Mesendoderm (in vitro differentiated cells): ENCODE data around the gene LPXN.
A peak's percentile ranks its signal among the peaks of the same experiment; 100 is the strongest.

ENCODE experiments used
- DNase-seq: peaks from one replicate; pipeline ENCODE4 v3.0.0; 2013
- H2AK5ac ChIP-seq: 2 replicates; pipeline ENCODE4 v1.6.1; 2013; ENCODE audit warnings: low read length, inconsistent platforms
- H2BK120ac ChIP-seq: 2 replicates; pipeline ENCODE4 v1.6.1; 2013; ENCODE audit warnings: low read depth, mild to moderate bottlenecking, low read length, moderate library complexity, mixed read lengths
- H2BK15ac ChIP-seq: replicated peaks from 2 replicates; pipeline ENCODE4 v1.6.1; 2013; ENCODE audit warnings: low read depth, mild to moderate bottlenecking, moderate library complexity
- H2BK5ac ChIP-seq: 2 replicates; pipeline ENCODE4 v1.6.1; 2013; ENCODE audit warnings: low read length, inconsistent platforms
- H3K18ac ChIP-seq: 2 replicates; pipeline ENCODE4 v1.6.1; 2013; ENCODE audit warnings: mild to moderate bottlenecking, low read length, mixed read lengths
- H3K23ac ChIP-seq: one replicate; pipeline ENCODE4 v1.6.1; 2013; ENCODE audit warnings: low read length
- H3K27ac ChIP-seq: 2 replicates; pipeline ENCODE4 v1.5.1; 2013; ENCODE audit warnings: low read depth, mild to moderate bottlenecking, inconsistent platforms, low read length, moderate library complexity
- H3K27me3 ChIP-seq: 2 replicates; pipeline ENCODE4 v1.6.1; 2013; ENCODE audit warnings: low read length, control low read depth, mild to moderate bottlenecking, inconsistent platforms; ENCODE audit not compliant: insufficient read depth, poor library complexity
- H3K36me3 ChIP-seq: 2 replicates; pipeline ENCODE4 v1.6.1; 2013; ENCODE audit warnings: low read length, inconsistent platforms; ENCODE audit not compliant: control insufficient read depth, insufficient read depth
- H3K4ac ChIP-seq: one replicate; pipeline ENCODE4 v1.6.1; 2013; ENCODE audit warnings: low read depth, mild to moderate bottlenecking, low read length, moderate library complexity
- H3K4me1 ChIP-seq: 2 replicates; pipeline ENCODE4 v1.6.1; 2013; ENCODE audit warnings: low read depth, low read length, inconsistent platforms; ENCODE audit not compliant: control insufficient read depth
- H3K4me2 ChIP-seq: 2 replicates; pipeline ENCODE4 v1.6.1; 2013; ENCODE audit warnings: low read length
- H3K4me3 ChIP-seq: 2 replicates; pipeline ENCODE4 v1.5.1; 2013; ENCODE audit warnings: mild to moderate bottlenecking, low read length
- H3K56ac ChIP-seq: one replicate; pipeline ENCODE4 v1.6.1; 2013; ENCODE audit warnings: low read length
- H3K79me1 ChIP-seq: 2 replicates; pipeline ENCODE4 v1.6.1; 2013; ENCODE audit warnings: low read length, inconsistent platforms
- H3K79me2 ChIP-seq: 2 replicates; pipeline ENCODE4 v1.6.1; 2013; ENCODE audit warnings: mild to moderate bottlenecking, low read length; ENCODE audit not compliant: control insufficient read depth, insufficient read depth
- H3K9ac ChIP-seq: 2 replicates; pipeline ENCODE4 v1.6.1; 2013; ENCODE audit warnings: low read length, inconsistent platforms
- H4K5ac ChIP-seq: one replicate; pipeline ENCODE4 v1.6.1; 2013; ENCODE audit warnings: low read length
- H4K8ac ChIP-seq: one replicate; pipeline ENCODE4 v1.6.1; 2013; ENCODE audit warnings: low read depth, mild to moderate bottlenecking, control low read depth, low read length, moderate library complexity
- WGBS: extraction: QIAGEN DNeasy Blood & Tissue Kit; methylation state at CpG from one replicate; pipeline ENCODE4 v1.1.7; 2013; ENCODE audit warnings: low lambda C conversion rate, missing lambda C conversion rate; ENCODE audit not compliant: insufficient coverage; ENCODE audit errors: extremely low coverage; 5-methylcytosine and 5-hydroxymethylcytosine counted together

LPXN gene

GRCh38 chr11:58578635-58579191 is 3.1 kb upstream of the LPXN start, which contains the start of gene ZFP91:
Gene ZFP91 (plus strand): TSS chr11:58579063. CDS start chr11:58579282, 219 bp downstream.
- Histone ChIP-seq H3K9ac (peak within 1 kb of the TSS; percentile 94), H2AK5ac (no peak within 1 kb of the TSS), H3K79me1 (no peaks in the 10 kb centered on the region), H3K36me3 (no peaks in the 10 kb centered on the region), H3K4me2 (peak within 1 kb of the TSS; percentile 71), H3K79me2 (peaks cover 27% of the 10 kb centered on the region), H3K4ac (peak within 1 kb of the TSS; percentile 99), H2BK5ac (peak within 1 kb of the TSS; percentile 90), H3K27ac (peak within 1 kb of the TSS; percentile 99), H3K23ac (peak within 1 kb of the TSS; percentile 50), H3K4me3 (peak within 1 kb of the TSS; percentile 96), H3K27me3 (no peaks in the 10 kb centered on the region), H3K4me1 (no peaks in the 10 kb centered on the region), H4K8ac (peak within 1 kb of the TSS; percentile 83), H3K56ac (peak within 1 kb of the TSS; percentile 97), H2BK15ac (no peak within 1 kb of the TSS), H2BK120ac (peak within 1 kb of the TSS; percentile 1), H4K5ac (no peak within 1 kb of the TSS), H3K18ac (peak within 1 kb of the TSS; percentile 99)
- peak; percentile 99 for DNase-seq
- WGBS: no CpG with 5 or more reads among the region's 51 CpGs

- Histone ChIP-seq H3K9ac (peak overlapping the region; percentile 89), H3K79me2 (peaks cover 25% of the 10 kb centered on the region), H3K18ac (peak overlapping the region; percentile 99), H3K23ac (peak overlapping the region; percentile 34), H2BK15ac (no peak overlapping the region), H4K5ac (no peak overlapping the region), H3K4me2 (peak overlapping the region; percentile 71), H3K79me1 (no peaks in the 10 kb centered on the region), H2BK120ac (peak overlapping the region; percentile 1), H3K56ac (peak overlapping the region; percentile 93), H3K36me3 (no peaks in the 10 kb centered on the region), H3K27ac (peak overlapping the region; percentile 86), H3K4ac (peak overlapping the region; percentile 99), H3K4me3 (peak overlapping the region; percentile 96), H3K4me1 (no peaks in the 10 kb centered on the region), H2BK5ac (peak overlapping the region; percentile 64), H4K8ac (peak overlapping the region; percentile 7), H2AK5ac (no peak overlapping the region), H3K27me3 (no peaks in the 10 kb centered on the region)
- no CpG with 5 or more reads among the region's 33 CpGs for WGBS
- DNase-seq: peak; percentile 99
Observed at GRCh38 chr11:58578136-58578634, 2.5 kb upstream of the LPXN start.

- no peak for DNase-seq
- Histone ChIP-seq H3K79me1 (no peaks in the 10 kb centered on the region), H3K36me3 (no peaks in the 10 kb centered on the region)
Observed at GRCh38 chr11:58577555-58578135, 2.0 kb upstream of the LPXN start.

GRCh38 chr11:58576887-58577471 is 1.3 kb upstream of the LPXN start:
- H2BK5ac ChIP-seq: no peak overlapping the region
- no peak overlapping the region for H2AK5ac ChIP-seq
- peak overlapping the region; percentile 83 for H3K27ac ChIP-seq
- H2BK120ac ChIP-seq: no peak overlapping the region
- peak; percentile 14 for DNase-seq
- no peaks in the 10 kb centered on the region for H3K79me1 ChIP-seq
- peak overlapping the region; percentile 60 for H4K5ac ChIP-seq
- no peak overlapping the region for H3K18ac ChIP-seq
- WGBS: no CpG with 5 or more reads among the region's 4 CpGs
- no peak overlapping the region for H2BK15ac ChIP-seq
- H3K4ac ChIP-seq: no peak overlapping the region
- peak overlapping the region; percentile 89 for H3K9ac ChIP-seq
- no peaks in the 10 kb centered on the region for H3K36me3 ChIP-seq
- H3K4me3 ChIP-seq: peak overlapping the region; percentile 96
- peaks cover 22% of the 10 kb centered on the region for H3K79me2 ChIP-seq
- no peaks in the 10 kb centered on the region for H3K4me1 ChIP-seq
- no peak overlapping the region for H4K8ac ChIP-seq
- no peaks in the 10 kb centered on the region for H3K27me3 ChIP-seq
- H3K56ac ChIP-seq: peak overlapping the region; percentile 93
- H3K4me2 ChIP-seq: peak overlapping the region; percentile 71
- H3K23ac ChIP-seq: no peak overlapping the region

More at GRCh38 chr11:58577555-58578135, 2.0 kb upstream of the LPXN start:
- H3K4me2 ChIP-seq: peak overlapping the region; percentile 71
- peak overlapping the region; percentile 67 for H4K8ac ChIP-seq
- peak overlapping the region; percentile 32 for H3K18ac ChIP-seq
- H2AK5ac ChIP-seq: no peak overlapping the region
- peak overlapping the region; percentile 64 for H2BK5ac ChIP-seq
- H3K56ac ChIP-seq: peak overlapping the region; percentile 93
- peaks cover 25% of the 10 kb centered on the region for H3K79me2 ChIP-seq
- H2BK120ac ChIP-seq: peak overlapping the region; percentile 1
- peak overlapping the region; percentile 83 for H3K27ac ChIP-seq
- no CpG with 5 or more reads among the region's 21 CpGs for WGBS
- peak overlapping the region; percentile 96 for H3K4me3 ChIP-seq
- peak overlapping the region; percentile 89 for H3K9ac ChIP-seq
- no peak overlapping the region for H2BK15ac ChIP-seq
- H3K23ac ChIP-seq: no peak overlapping the region
- no peaks in the 10 kb centered on the region for H3K27me3 ChIP-seq
- H4K5ac ChIP-seq: peak overlapping the region; percentile 60
- H3K4ac ChIP-seq: peak overlapping the region; percentile 81
- no peaks in the 10 kb centered on the region for H3K4me1 ChIP-seq

- H3K27ac ChIP-seq: no peak overlapping the region
- no peak overlapping the region for H2BK15ac ChIP-seq
- no peak overlapping the region for H3K18ac ChIP-seq
- H3K9ac ChIP-seq: no peak overlapping the region
- no peak overlapping the region for H4K5ac ChIP-seq
- no peak overlapping the region for H3K4me3 ChIP-seq
- H4K8ac ChIP-seq: no peak overlapping the region
- no peak overlapping the region for H3K23ac ChIP-seq
- H3K27me3 ChIP-seq: no peaks in the 10 kb centered on the region
- H3K79me2 ChIP-seq: peaks cover 4% of the 10 kb centered on the region
- H3K36me3 ChIP-seq: no peaks in the 10 kb centered on the region
- H3K79me1 ChIP-seq: no peaks in the 10 kb centered on the region
- H3K4me2 ChIP-seq: no peak overlapping the region
- no peak overlapping the region for H2BK120ac ChIP-seq
- no peak overlapping the region for H3K56ac ChIP-seq
- no peaks in the 10 kb centered on the region for H3K4me1 ChIP-seq
- no peak overlapping the region for H2AK5ac ChIP-seq
- no peak for DNase-seq
- no peak overlapping the region for H3K4ac ChIP-seq
- no peak overlapping the region for H2BK5ac ChIP-seq
Observed at GRCh38 chr11:58574881-58575280, 775 bp downstream of the LPXN start.
